Measurements from ENCODE around the gene KLHL7.
"Not testable (repeated sequence)": the region's sequence is repeated elsewhere in the genome, so short reads cannot be mapped to it uniquely, and the experiment has no call there.

Gene KLHL7

DNA sequence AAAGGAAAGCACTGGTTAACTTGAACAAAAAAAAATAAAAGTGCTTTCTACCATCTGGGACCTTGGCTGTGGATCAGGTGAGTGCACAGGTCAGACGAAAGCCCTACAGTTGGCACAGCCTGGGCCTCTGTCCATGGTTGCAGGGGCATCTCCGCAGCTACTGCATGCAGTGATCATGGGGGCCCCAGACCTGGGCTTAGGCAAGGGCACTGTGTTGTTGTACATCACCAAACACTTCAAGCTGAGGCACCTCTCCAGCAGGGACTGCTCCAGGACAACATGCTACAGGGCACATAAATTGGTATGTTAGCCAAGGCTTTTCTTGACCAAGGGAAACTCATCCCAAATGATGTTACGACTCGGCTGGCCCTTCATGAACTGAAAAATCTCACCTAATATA lies 23.5 kb downstream of the KLHL7 start:
- Histone ChIP-seq H3K27ac (ENCODE audit: low read length) (no peak overlapping the region), H3K27me3 (ENCODE audit: insufficient read depth, low read length, poor library complexity) (no peaks in the 10 kb centered on the region), H3K9me3 (ENCODE audit: insufficient read depth, low read length, severe bottlenecking) (no peaks in the 10 kb centered on the region), H3K9ac (ENCODE audit: low read depth, low read length) (no peak overlapping the region), H3K36me3 (ENCODE audit: insufficient read depth, low read length) (peaks cover 26% of the 10 kb centered on the region), H3K4me3 (ENCODE audit: low read depth in 1 of 2, low read length in 2 of 2) (no peak overlapping the region), H3K79me2 (ENCODE audit: insufficient read depth, low read length) (no peaks in the 10 kb centered on the region), H2AFZ (ENCODE audit: low read depth, low read length) (no peak overlapping the region), H4K20me1 (ENCODE audit: insufficient read depth, low read length) (no peaks in the 10 kb centered on the region), H3K4me1 (ENCODE audit: insufficient read depth, low read length) (no peaks in the 10 kb centered on the region), H3K4me2 (ENCODE audit: insufficient read depth, low read length) (no peak overlapping the region)
- ATAC-seq (ENCODE audit: insufficient read depth, low read depth) (no peak), DNase-seq (no peak)
- TF ChIP-seq EZH2 (IDR thresholded peaks at IDR 0.05; ENCODE audit: borderline replicate concordance, low read depth, low read length, severe bottlenecking), result no peak
- TF ChIP-seq, protein P1, sequence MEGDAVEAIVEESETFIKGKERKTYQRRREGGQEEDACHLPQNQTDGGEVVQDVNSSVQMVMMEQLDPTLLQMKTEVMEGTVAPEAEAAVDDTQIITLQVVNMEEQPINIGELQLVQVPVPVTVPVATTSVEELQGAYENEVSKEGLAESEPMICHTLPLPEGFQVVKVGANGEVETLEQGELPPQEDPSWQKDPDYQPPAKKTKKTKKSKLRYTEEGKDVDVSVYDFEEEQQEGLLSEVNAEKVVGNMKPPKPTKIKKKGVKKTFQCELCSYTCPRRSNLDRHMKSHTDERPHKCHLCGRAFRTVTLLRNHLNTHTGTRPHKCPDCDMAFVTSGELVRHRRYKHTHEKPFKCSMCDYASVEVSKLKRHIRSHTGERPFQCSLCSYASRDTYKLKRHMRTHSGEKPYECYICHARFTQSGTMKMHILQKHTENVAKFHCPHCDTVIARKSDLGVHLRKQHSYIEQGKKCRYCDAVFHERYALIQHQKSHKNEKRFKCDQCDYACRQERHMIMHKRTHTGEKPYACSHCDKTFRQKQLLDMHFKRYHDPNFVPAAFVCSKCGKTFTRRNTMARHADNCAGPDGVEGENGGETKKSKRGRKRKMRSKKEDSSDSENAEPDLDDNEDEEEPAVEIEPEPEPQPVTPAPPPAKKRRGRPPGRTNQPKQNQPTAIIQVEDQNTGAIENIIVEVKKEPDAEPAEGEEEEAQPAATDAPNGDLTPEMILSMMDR (IDR thresholded peaks at IDR 0.05; ENCODE audit: borderline replicate concordance, extremely low read depth, low read length, poor library complexity, severe bottlenecking), result no peak

GRCh38 chr7:23131799-23132198 lies 26.2 kb downstream of the KLHL7 start:
- H3K9me3 ChIP-seq (ENCODE audit: insufficient read depth, low read length, severe bottlenecking); H3K4me3 ChIP-seq (ENCODE audit: low read depth in 1 of 2, low read length in 2 of 2); DNase-seq; ATAC-seq (ENCODE audit: insufficient read depth, low read depth); H3K4me2 ChIP-seq (ENCODE audit: insufficient read depth, low read length); H2AFZ ChIP-seq (ENCODE audit: low read depth, low read length); H4K20me1 ChIP-seq (ENCODE audit: insufficient read depth, low read length); H3K27ac ChIP-seq (ENCODE audit: low read length); H3K79me2 ChIP-seq (ENCODE audit: insufficient read depth, low read length); H3K4me1 ChIP-seq (ENCODE audit: insufficient read depth, low read length); H3K27me3 ChIP-seq (ENCODE audit: insufficient read depth, low read length, poor library complexity); H3K9ac ChIP-seq (ENCODE audit: low read depth, low read length): not testable (repeated sequence)
- H3K36me3 ChIP-seq (ENCODE audit: insufficient read depth, low read length), result peaks cover 15% of the 10 kb centered on the region

- Histone ChIP-seq H2AFZ (ENCODE audit: low read depth, low read length) (no peak overlapping the region), H3K9me3 (ENCODE audit: insufficient read depth, low read length, severe bottlenecking) (no peaks in the 10 kb centered on the region), H3K27ac (ENCODE audit: low read length) (no peak overlapping the region), H3K4me2 (ENCODE audit: insufficient read depth, low read length) (no peak overlapping the region), H4K20me1 (ENCODE audit: insufficient read depth, low read length) (no peaks in the 10 kb centered on the region), H3K79me2 (ENCODE audit: insufficient read depth, low read length) (no peaks in the 10 kb centered on the region), H3K27me3 (ENCODE audit: insufficient read depth, low read length, poor library complexity) (no peaks in the 10 kb centered on the region), H3K4me1 (ENCODE audit: insufficient read depth, low read length) (no peaks in the 10 kb centered on the region), H3K9ac (ENCODE audit: low read depth, low read length) (no peak overlapping the region), H3K36me3 (ENCODE audit: insufficient read depth, low read length) (peaks cover 7% of the 10 kb centered on the region), H3K4me3 (ENCODE audit: low read depth in 1 of 2, low read length in 2 of 2) (no peak overlapping the region)
- DNase-seq (no peak), ATAC-seq (ENCODE audit: insufficient read depth, low read depth) (no peak)
- TF ChIP-seq EZH2 (IDR thresholded peaks at IDR 0.05; ENCODE audit: borderline replicate concordance, low read depth, low read length, severe bottlenecking), result no peak
- TF ChIP-seq, protein P1 (IDR thresholded peaks at IDR 0.05; ENCODE audit: borderline replicate concordance, extremely low read depth, low read length, poor library complexity, severe bottlenecking), result no peak
These were observed 28.2 kb downstream of the KLHL7 start for GRCh38 chr7:23133797-23134196.

DNA sequence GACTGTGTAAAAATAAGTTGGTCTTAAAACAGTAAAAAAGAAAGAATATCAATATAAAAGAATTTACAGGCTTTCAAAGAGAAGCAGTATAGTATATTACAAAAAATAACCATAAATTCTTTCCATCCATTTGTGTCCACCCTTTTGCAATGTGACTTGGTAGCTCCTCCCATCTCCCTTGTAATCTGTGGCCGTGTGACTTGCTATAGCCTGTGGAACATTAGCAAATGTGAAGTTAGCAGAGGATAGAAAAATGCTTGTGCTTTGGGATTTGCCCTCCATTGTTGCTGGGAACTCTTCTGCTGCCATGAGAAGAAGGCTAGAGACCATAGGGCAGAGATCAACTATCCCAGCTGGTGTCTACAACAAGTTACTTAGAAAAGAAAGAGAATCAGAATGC lies 30.2 kb downstream of the KLHL7 start:
- TF ChIP-seq, protein P1 (IDR thresholded peaks at IDR 0.05; ENCODE audit: borderline replicate concordance, extremely low read depth, low read length, poor library complexity, severe bottlenecking), result no peak
- TF ChIP-seq EZH2 (IDR thresholded peaks at IDR 0.05; ENCODE audit: borderline replicate concordance, low read depth, low read length, severe bottlenecking), result no peak
- H3K27ac ChIP-seq (ENCODE audit: low read length), result no peak overlapping the region
- H3K4me3 ChIP-seq (ENCODE audit: low read depth in 1 of 2, low read length in 2 of 2), result no peak overlapping the region
- peaks cover 2% of the 10 kb centered on the region; the same call in 1 of the 2 replicates for H3K36me3 ChIP-seq (ENCODE audit: insufficient read depth, low read length)
- H3K27me3 ChIP-seq (ENCODE audit: insufficient read depth, low read length, poor library complexity), result no peaks in the 10 kb centered on the region
- H3K4me1 ChIP-seq (ENCODE audit: insufficient read depth, low read length), result no peaks in the 10 kb centered on the region
- no peak for DNase-seq
- ATAC-seq (ENCODE audit: insufficient read depth, low read depth), result no peak
- H2AFZ ChIP-seq (ENCODE audit: low read depth, low read length), result no peak overlapping the region
- no peaks in the 10 kb centered on the region for H3K9me3 ChIP-seq (ENCODE audit: insufficient read depth, low read length, severe bottlenecking)
- no peaks in the 10 kb centered on the region for H3K79me2 ChIP-seq (ENCODE audit: insufficient read depth, low read length)
- H4K20me1 ChIP-seq (ENCODE audit: insufficient read depth, low read length), result no peaks in the 10 kb centered on the region
- H3K4me2 ChIP-seq (ENCODE audit: insufficient read depth, low read length), result no peak overlapping the region
- H3K9ac ChIP-seq (ENCODE audit: low read depth, low read length), result no peak overlapping the region

Data from DND-41 (cell line).